GM06990 (cell line): ENCODE results near the gene MANEAL.

Experiments
- DNase-seq: peaks from one replicate; pipeline ENCODE4 v3.0.0-alpha.2; 2011; ENCODE audit not compliant: insufficient read length; ENCODE audit errors: extremely low read depth
- H3K27me3 ChIP-seq: replicated peaks from 2 replicates; pipeline ENCODE4 v1.6.0; 2011; ENCODE audit warnings: low read length; ENCODE audit not compliant: control insufficient read depth, insufficient read depth
- H3K36me3 ChIP-seq: 2 replicates; pipeline ENCODE4 v1.5.1; 2011; ENCODE audit warnings: low read length; ENCODE audit not compliant: control insufficient read depth, insufficient read depth
- H3K4me3 ChIP-seq: replicated peaks from 2 replicates; pipeline ENCODE4 v1.5.1; 2011; ENCODE audit warnings: low read depth, mild to moderate bottlenecking, control low read depth, low read length
- CTCF ChIP-seq: IDR thresholded peaks from 2 replicates; pipeline ENCODE4 v1.5.1; 2011; ENCODE audit warnings: low read length, control low read depth, mild to moderate bottlenecking, inconsistent platforms; ENCODE audit not compliant: insufficient read depth, poor library complexity, severe bottlenecking

Gene MANEAL

DNA sequence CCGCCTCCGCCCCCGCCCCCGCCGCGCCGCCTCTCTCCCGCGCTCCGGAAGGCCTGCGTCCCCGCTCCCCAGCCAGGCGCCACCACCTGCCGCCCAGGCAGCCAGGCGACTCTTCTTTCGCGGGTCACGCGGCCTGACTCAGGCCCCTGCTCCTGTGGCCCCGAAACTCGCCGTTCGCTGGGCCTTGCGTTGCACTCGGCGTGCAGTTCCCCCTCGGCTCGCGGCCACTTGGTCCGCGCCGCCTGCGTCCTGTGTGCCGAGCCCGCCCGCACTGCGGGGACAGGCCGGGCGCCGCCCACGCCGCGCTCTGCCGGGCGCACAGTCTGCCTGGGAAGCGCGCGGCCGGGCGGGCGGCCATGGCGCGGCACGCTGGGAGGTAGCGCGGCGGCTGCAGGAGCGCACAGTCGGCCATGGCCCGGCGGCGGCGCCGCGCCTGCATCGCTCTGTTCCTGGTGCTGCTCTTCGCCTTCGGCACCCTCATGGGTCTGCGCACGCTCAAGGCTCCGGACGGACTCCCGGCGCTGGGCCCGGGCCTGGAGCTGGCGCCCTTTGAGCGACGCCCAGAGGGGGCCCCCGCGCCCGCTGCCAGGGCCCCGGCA lies at the start of gene MANEAL:
Gene MANEAL (plus strand): TSS at position 75 of the 599 bp plus-strand sequence. CDS start 336 bp downstream, at position 411.
- no peaks in the 10 kb centered on the region for H3K27me3 ChIP-seq

DNA sequence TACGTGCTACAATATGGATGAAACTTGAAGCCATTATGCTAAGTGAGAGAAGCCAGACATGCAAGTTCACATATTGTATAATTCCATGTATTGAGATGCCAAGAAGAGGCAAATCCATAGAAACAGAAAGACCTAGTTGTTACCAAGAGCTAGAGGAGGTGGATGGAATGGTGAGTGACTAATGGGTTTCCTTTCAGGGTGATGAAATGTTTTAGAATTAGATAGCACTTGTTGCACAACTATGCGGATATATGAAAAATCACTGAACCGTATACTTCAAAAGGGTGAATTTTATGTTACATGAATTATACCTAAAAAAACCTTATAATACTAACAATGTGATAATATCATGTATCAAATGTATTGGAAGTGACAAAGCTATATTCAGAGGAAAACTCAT lies 46.8 kb upstream of the MANEAL start:
- no peak for DNase-seq
- Histone ChIP-seq H3K36me3 (no peaks in the 10 kb centered on the region), H3K27me3 (no peaks in the 10 kb centered on the region; the same call in 1 of the 2 replicates), H3K4me3 (no peak overlapping the region)
- no peak for TF ChIP-seq CTCF

More for the DNA sequence above, at the start of gene MANEAL:
- peak; percentile 85 for DNase-seq
- H3K4me3 ChIP-seq: peak within 1 kb of the TSS; percentile 77
- H3K36me3 ChIP-seq: peaks cover 7% of the 10 kb centered on the region
- no peak for TF ChIP-seq CTCF

- TF ChIP-seq CTCF: no peak
- Histone ChIP-seq H3K27me3 (peaks cover 5% of the 10 kb centered on the region), H3K36me3 (no peaks in the 10 kb centered on the region), H3K4me3 (no peak overlapping the region)
- DNase-seq: no peak
Measured at GRCh38 chr1:37748565-37748964, 45.1 kb upstream of the MANEAL start.

DNA sequence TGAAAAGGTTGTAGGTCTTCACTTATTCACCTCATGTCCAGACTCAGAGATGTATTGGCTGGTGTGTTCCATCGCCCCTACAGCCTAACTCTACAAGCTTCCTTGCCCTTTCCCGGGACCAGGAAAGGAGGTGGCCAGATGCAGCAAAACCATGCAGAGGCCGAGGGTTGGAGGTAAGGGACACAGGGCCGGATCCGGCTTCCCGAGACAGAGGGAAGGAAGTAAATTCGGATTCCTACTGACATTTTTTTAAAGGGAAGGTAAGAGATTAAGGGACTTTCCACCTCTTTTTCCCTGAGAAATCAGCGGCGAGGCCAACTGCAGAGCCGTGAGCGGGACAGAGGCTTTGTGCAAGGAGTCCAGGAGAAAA lies 41.4 kb upstream of the MANEAL start:
- Histone ChIP-seq H3K36me3 (no peaks in the 10 kb centered on the region), H3K27me3 (peaks cover 5% of the 10 kb centered on the region), H3K4me3 (peak overlapping the region; percentile 30; the same call in 1 of the 2 replicates)
- TF ChIP-seq CTCF: no peak
- no peak for DNase-seq

GRCh38 chr1:37752583-37753471 lies 40.8 kb upstream of the MANEAL start:
- H3K36me3 ChIP-seq: no peaks in the 10 kb centered on the region
- TF ChIP-seq CTCF: no peak
- DNase-seq: peak; percentile 50
- H3K4me3 ChIP-seq: peak overlapping the region; percentile 30
- peaks cover 5% of the 10 kb centered on the region for H3K27me3 ChIP-seq
